ENCODE results near the gene SCMH1. TPM values are rescaled to one million over a fixed set of nuclear protein-coding genes. Genes with fewer than 3 reads are reported as not detected.

The SCMH1 gene
- total RNA-seq, 3 donors from 2014 or later, result 37.0 to 93.4 (median 53.4) TPM

DNA sequence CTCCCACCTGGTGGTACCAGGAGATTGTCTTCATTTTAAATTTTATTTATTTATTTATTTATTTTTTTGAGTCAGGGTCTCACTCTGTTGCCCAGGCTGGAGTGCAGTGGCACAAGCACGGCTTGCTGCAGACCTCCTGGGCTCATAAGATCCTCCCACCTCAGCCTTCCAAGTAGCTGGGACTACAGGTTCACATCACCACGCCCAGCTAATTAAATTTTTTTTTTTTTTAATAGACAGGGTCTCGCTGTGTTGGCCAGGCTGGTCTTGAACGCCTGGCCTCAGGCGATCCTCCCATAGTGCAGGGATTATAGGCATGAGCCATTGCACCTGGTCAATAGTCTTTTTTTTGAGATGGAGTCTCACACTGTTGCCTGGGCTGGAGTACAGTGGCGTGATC lies 229.1 kb downstream of the SCMH1 start:
- no peak overlapping the region for H3K4me3 ChIP-seq
- DNase-seq (ENCODE audit: low spot score in 2 of 2), result no peak
- no peaks in the 10 kb centered on the region for H3K36me3 ChIP-seq
- no peaks in the 10 kb centered on the region for H3K27me3 ChIP-seq
- H3K27ac ChIP-seq, result no peak overlapping the region
- no peaks in the 10 kb centered on the region for H3K9me3 ChIP-seq
- no peaks in the 10 kb centered on the region for H3K4me1 ChIP-seq
- no peak for TF ChIP-seq POLR2A (IDR thresholded peaks at IDR 0.05)
- no peak for TF ChIP-seq POLR2AphosphoS5 (IDR thresholded peaks at IDR 0.05)
- TF ChIP-seq, protein P1, sequence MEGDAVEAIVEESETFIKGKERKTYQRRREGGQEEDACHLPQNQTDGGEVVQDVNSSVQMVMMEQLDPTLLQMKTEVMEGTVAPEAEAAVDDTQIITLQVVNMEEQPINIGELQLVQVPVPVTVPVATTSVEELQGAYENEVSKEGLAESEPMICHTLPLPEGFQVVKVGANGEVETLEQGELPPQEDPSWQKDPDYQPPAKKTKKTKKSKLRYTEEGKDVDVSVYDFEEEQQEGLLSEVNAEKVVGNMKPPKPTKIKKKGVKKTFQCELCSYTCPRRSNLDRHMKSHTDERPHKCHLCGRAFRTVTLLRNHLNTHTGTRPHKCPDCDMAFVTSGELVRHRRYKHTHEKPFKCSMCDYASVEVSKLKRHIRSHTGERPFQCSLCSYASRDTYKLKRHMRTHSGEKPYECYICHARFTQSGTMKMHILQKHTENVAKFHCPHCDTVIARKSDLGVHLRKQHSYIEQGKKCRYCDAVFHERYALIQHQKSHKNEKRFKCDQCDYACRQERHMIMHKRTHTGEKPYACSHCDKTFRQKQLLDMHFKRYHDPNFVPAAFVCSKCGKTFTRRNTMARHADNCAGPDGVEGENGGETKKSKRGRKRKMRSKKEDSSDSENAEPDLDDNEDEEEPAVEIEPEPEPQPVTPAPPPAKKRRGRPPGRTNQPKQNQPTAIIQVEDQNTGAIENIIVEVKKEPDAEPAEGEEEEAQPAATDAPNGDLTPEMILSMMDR (IDR thresholded peaks at IDR 0.05), result no peak
- intact Hi-C loops (cut with DNase I; ENCODE audit: low total_unique reads), result no loop called here

DNA sequence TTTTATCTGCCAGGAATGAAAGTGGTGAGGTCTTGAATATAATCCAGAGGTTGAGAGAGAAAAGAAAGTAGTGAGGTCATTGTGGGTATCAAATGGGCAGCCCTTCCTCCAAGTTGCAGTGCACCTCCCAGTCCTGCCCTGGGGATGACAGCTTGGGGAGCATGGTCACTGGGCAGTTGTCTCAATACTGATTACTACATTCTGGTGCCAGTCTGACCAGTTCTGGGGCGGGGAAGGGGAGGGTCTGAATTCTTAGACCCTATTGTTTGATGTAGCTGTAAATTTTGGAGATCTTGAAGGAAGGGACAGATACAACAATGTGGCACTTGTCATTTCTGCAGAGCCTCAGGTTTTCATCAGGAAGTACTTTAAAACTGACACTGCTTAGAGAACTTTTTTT lies 231.8 kb downstream of the SCMH1 start:
- H3K36me3 ChIP-seq, result no peaks in the 10 kb centered on the region
- H3K4me3 ChIP-seq, result no peak overlapping the region
- TF ChIP-seq, protein P1 (IDR thresholded peaks at IDR 0.05), result no peak
- TF ChIP-seq POLR2A (IDR thresholded peaks at IDR 0.05) (no peak), POLR2AphosphoS5 (IDR thresholded peaks at IDR 0.05) (no peak)
- H3K4me1 ChIP-seq, result no peaks in the 10 kb centered on the region
- H3K27me3 ChIP-seq, result no peaks in the 10 kb centered on the region
- H3K27ac ChIP-seq, result no peak overlapping the region
- DNase-seq (ENCODE audit: low spot score in 2 of 2), result no peak
- intact Hi-C loops (cut with DNase I; ENCODE audit: low total_unique reads), result no loop called here
- H3K9me3 ChIP-seq, result no peaks in the 10 kb centered on the region

DNA sequence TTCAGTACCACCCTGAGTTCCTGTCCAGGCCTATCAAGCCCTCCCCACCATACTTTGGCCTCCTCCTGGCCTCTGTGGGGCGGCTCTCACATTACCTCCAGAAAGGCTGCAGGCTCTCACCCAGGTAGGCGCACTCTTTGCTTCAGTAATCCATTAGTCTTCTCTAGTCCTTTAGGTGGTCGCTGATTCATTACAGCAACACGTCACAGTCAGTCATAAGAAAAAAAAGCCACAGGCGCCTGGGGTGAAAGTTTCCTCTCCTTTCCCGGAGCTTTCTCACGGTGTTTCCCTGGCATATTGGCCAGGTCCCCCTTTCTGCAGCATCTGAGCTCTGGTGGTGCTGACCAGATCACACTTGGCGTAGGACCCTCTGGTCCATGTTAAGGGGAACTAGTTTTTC lies 232.6 kb downstream of the SCMH1 start:
- Histone ChIP-seq H3K27ac (no peak overlapping the region), H3K4me3 (no peak overlapping the region), H3K36me3 (no peaks in the 10 kb centered on the region), H3K27me3 (no peaks in the 10 kb centered on the region), H3K9me3 (no peaks in the 10 kb centered on the region), H3K4me1 (no peaks in the 10 kb centered on the region)
- TF ChIP-seq, protein P1 (IDR thresholded peaks at IDR 0.05), result no peak
- TF ChIP-seq POLR2A (IDR thresholded peaks at IDR 0.05) (no peak), POLR2AphosphoS5 (IDR thresholded peaks at IDR 0.05) (no peak)
- intact Hi-C loops (cut with DNase I; ENCODE audit: low total_unique reads), result loop anchor here (5.0 kb wide), 1 partner anchor 1038 kb away; no protein-coding TSS in a partner anchor
- DNase-seq (ENCODE audit: low spot score in 2 of 2), result no peak

DNA sequence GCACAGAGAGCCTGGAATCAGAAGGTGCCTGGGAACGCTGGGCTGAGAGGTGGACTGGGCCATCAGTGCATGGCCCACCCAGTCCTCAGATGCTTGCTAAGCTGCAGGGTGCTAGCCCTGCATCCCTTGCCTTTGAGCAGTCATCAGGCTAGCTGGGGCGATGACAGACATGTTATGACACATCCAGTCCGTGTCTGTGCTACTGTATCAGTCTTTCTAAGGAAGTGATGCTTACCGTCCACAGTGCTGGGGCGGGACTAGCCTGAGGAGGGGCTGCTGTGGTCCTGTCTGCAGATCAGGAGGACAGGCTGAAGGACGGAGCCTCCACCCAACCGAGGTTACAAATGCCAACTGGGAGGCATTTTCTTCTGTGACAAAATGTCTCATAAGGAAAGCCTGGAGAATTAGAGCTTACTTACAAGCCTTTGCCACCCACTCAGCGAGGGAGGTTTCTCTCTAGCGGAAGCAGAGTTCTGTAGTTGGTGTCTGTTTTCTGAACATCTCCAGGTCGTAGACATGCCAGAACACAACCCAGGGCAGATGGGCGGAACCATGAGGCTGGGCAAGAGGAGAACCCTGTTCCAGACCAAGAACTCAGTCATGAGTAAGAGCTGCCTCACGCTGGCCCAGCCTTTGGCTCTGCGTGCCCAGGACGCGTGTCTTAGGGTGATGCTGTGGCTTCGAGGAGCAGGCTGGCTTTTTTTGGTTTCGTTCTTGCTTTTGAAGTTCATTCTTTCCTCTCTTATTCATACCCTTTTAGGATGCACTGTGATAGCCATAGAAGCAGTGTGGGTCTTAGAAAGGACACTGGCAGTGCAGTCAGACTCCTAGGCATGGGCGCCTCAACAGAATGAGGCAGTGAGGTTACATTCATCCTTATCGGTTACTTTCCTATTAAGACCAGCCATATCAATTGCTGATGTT lies 234.9 kb downstream of the SCMH1 start:
- intact Hi-C loops (cut with DNase I; ENCODE audit: low total_unique reads), result loop anchor here (5.0 kb wide), 1 partner anchor 1040 kb away; no protein-coding TSS in a partner anchor
- Histone ChIP-seq H3K36me3 (no peaks in the 10 kb centered on the region), H3K4me1 (peaks cover 5% of the 10 kb centered on the region in 2 donors), H3K4me3 (no peak overlapping the region), H3K27me3 (no peaks in the 10 kb centered on the region), H3K27ac (peak overlapping the region; percentile 22 to 38), H3K9me3 (no peaks in the 10 kb centered on the region)
- DNase-seq (ENCODE audit: low spot score in 2 of 2), result peak in 1 of 2 donors; percentile 43
- TF ChIP-seq POLR2AphosphoS5 (IDR thresholded peaks at IDR 0.05) (no peak), POLR2A (IDR thresholded peaks at IDR 0.05) (no peak)
- TF ChIP-seq, protein P1 (IDR thresholded peaks at IDR 0.05), result no peak

DNA sequence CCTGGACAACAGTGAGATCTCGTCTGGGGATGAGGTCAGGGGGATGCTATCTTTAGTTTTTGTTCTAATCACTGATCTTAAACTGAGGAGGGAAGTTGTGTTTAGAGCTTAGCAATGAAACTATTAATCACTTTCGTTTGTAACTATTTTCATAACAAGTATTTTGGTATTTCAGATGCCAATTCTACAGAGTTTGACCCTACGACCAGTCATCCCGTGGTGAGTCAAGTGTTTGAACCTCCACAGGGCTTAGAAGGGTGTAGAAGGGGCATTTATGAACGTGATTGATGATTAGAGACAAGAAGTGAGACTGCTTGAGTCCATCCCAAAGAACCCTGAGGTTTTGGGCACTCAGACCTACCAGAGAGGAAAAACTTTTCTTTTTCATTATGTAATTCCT lies 236.2 kb downstream of the SCMH1 start:
- no peak for DNase-seq (ENCODE audit: low spot score in 2 of 2)
- intact Hi-C loops (cut with DNase I; ENCODE audit: low total_unique reads), result loop anchor here (5.0 kb wide), 1 partner anchor 1041 kb away; no protein-coding TSS in a partner anchor
- no peak overlapping the region for H3K27ac ChIP-seq
- peaks cover 5% of the 10 kb centered on the region in 2 donors for H3K4me1 ChIP-seq
- H3K9me3 ChIP-seq, result no peaks in the 10 kb centered on the region
- no peak for TF ChIP-seq POLR2AphosphoS5 (IDR thresholded peaks at IDR 0.05)
- TF ChIP-seq, protein P1 (IDR thresholded peaks at IDR 0.05), result no peak
- no peak for TF ChIP-seq POLR2A (IDR thresholded peaks at IDR 0.05)
- no peak overlapping the region for H3K4me3 ChIP-seq
- no peaks in the 10 kb centered on the region for H3K27me3 ChIP-seq
- H3K36me3 ChIP-seq, result no peaks in the 10 kb centered on the region

Measured in breast epithelium (tissue), 4 donors.